Colonic mucosa (tissue), 4 donors: ENCODE results near the gene SUDS3. TPM values are rescaled to one million over a fixed set of nuclear protein-coding genes. Genes with fewer than 3 reads are reported as not detected.

Experiments
- DNase-seq: peaks from one replicate; pipeline ENCODE4 v3.0.0-alpha.2; 2020
- H3K27ac ChIP-seq: fragments of 200-600 bp; one replicate; pipeline ENCODE4 v1.8.0; 2021
- H3K27me3 ChIP-seq: fragments of 200-600 bp; one replicate; pipeline ENCODE4 v1.8.0; 2021
- H3K36me3 ChIP-seq: fragments of 200-600 bp; one replicate; pipeline ENCODE4 v1.8.0; 2021
- H3K4me1 ChIP-seq: fragments of 200-600 bp; one replicate; pipeline ENCODE4 v1.8.0; 2021; ENCODE audit warnings: mild to moderate bottlenecking
- H3K4me3 ChIP-seq: fragments of 200-600 bp; one replicate; pipeline ENCODE4 v1.8.0; 2021
- H3K9ac ChIP-seq, 2 donors: one replicate each; pipeline ENCODE4 v1.7.0; 2013; ENCODE audit warnings: control low read depth in 2 of 2, low read depth in 2 of 2, low read length in 2 of 2
- H3K9me3 ChIP-seq: fragments of 200-600 bp; one replicate; pipeline ENCODE4 v1.8.0; 2021
- intact Hi-C: fragments of 100-400 bp; cut with DNase I; formaldehyde crosslinking; loops from one replicate; pipeline ENCODE4 v1.14.1; 2022
- total RNA-seq, 2 donors: library from RNA; stranded (reverse); fragmentation: NEBNext Ultra II Directional in 1 of 2; extraction: Animal tissue kit (Norgen Biotek cat#: 25700) in 1 of 2; gene quantifications; one replicate each; pipeline ENCODE4 v1.2.1, GENCODE V29; 2021
- TF ChIP-seq, protein P1 (sequence below): fragments of 200-600 bp; IDR thresholded peaks from one replicate; pipeline ENCODE4 v1.8.0; 2022; ENCODE audit warnings: antibody characterized with exemption, mild to moderate bottlenecking
- donor health status: healthy.
- donor health status: DM: no; HTN: no; CAD: no.
- donor health status: DM: no; HTN: no; CAD: no.

SUDS3 gene
- total RNA-seq, 2 donors from 2014 or later, result 42.0 to 51.8 TPM

DNA sequence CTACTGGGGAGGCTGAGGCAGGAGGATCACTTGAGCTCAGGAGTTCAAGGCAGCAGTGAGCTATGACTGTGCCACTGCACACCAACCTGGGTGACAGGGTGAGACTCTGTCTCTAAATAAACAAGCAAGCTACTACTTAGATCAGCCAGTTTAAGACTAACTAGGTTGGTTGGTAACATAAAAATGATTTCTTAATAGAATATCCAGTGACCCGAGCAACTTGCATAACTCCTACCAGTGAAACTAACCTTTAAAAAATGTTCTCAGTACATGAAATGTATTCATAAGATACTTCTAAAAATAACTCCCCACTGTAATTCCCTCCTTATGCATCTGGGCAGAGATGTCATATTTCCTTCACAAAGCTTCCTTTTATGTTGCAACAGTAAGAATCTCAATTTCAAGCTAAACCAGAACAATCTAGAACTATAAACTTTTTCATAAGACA lies 19.5 kb upstream of the SUDS3 start:
- H3K36me3 ChIP-seq, result no peaks in the 10 kb centered on the region
- TF ChIP-seq, protein P1, sequence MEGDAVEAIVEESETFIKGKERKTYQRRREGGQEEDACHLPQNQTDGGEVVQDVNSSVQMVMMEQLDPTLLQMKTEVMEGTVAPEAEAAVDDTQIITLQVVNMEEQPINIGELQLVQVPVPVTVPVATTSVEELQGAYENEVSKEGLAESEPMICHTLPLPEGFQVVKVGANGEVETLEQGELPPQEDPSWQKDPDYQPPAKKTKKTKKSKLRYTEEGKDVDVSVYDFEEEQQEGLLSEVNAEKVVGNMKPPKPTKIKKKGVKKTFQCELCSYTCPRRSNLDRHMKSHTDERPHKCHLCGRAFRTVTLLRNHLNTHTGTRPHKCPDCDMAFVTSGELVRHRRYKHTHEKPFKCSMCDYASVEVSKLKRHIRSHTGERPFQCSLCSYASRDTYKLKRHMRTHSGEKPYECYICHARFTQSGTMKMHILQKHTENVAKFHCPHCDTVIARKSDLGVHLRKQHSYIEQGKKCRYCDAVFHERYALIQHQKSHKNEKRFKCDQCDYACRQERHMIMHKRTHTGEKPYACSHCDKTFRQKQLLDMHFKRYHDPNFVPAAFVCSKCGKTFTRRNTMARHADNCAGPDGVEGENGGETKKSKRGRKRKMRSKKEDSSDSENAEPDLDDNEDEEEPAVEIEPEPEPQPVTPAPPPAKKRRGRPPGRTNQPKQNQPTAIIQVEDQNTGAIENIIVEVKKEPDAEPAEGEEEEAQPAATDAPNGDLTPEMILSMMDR, result no peak
- no peak for DNase-seq
- H3K27ac ChIP-seq, result peak overlapping the region; percentile 18
- intact Hi-C loops, result no loop called here
- no peak overlapping the region for H3K9ac ChIP-seq
- no peaks in the 10 kb centered on the region for H3K9me3 ChIP-seq
- no peaks in the 10 kb centered on the region for H3K4me1 ChIP-seq
- H3K4me3 ChIP-seq, result no peak overlapping the region
- no peaks in the 10 kb centered on the region for H3K27me3 ChIP-seq

DNA sequence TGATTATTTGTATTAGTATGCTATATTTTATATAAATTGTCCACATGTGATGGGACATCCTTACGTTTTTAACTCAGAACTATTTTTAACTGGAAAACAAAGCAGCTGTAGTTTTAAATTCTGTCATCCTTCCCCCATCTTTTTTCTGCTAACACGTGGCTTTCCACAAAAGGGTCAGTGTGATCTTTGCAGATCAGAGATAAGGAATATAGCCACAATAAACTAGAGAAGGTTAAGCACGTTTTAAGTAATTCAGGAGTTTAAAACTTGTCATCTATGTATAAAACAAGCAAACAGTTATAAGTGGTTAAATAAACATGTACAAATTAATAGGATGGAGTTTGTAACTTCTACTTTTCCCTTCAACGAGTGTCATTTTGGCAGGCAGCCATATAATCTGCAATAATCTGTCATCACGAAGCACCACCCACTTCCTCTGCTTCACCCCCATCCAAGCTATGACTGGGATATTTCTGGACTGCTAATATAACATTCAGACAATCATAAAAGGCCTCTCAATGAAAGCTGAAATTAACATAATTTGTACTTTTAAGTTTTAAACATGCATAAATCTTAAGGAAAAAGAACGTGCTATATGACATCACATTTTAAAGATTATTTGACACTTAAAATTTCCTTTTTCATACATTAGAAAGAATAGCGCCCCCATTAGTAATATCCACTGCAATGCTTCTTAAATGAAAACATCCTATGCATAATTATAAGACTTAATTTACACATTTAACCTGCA lies 18.9 kb upstream of the SUDS3 start:
- Histone ChIP-seq H3K9ac (no peak overlapping the region), H3K27ac (peak overlapping the region; percentile 18), H3K27me3 (no peaks in the 10 kb centered on the region), H3K9me3 (no peaks in the 10 kb centered on the region), H3K4me3 (no peak overlapping the region), H3K4me1 (no peaks in the 10 kb centered on the region), H3K36me3 (no peaks in the 10 kb centered on the region)
- TF ChIP-seq, protein P1, result no peak
- peak; percentile 71 for DNase-seq
- intact Hi-C loops, result no loop called here

DNA sequence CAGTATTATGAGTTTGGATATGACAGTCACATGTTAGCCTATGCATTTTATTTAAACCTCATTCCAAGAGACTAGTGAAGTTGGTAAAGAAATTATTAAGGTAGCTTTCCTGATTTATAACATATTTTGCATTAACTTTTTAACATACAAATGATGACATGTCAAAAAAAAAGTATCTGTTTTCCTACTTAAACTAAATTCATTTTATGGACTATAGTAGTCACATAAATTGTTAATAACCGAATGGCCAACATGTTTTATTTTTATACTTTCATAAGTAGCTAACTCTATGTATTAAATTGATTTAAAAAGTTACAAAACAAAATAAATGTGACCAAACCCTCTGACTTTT lies 18.4 kb upstream of the SUDS3 start:
- Histone ChIP-seq H3K4me3 (peak overlapping the region; percentile 22), H3K4me1 (no peaks in the 10 kb centered on the region)

DNA sequence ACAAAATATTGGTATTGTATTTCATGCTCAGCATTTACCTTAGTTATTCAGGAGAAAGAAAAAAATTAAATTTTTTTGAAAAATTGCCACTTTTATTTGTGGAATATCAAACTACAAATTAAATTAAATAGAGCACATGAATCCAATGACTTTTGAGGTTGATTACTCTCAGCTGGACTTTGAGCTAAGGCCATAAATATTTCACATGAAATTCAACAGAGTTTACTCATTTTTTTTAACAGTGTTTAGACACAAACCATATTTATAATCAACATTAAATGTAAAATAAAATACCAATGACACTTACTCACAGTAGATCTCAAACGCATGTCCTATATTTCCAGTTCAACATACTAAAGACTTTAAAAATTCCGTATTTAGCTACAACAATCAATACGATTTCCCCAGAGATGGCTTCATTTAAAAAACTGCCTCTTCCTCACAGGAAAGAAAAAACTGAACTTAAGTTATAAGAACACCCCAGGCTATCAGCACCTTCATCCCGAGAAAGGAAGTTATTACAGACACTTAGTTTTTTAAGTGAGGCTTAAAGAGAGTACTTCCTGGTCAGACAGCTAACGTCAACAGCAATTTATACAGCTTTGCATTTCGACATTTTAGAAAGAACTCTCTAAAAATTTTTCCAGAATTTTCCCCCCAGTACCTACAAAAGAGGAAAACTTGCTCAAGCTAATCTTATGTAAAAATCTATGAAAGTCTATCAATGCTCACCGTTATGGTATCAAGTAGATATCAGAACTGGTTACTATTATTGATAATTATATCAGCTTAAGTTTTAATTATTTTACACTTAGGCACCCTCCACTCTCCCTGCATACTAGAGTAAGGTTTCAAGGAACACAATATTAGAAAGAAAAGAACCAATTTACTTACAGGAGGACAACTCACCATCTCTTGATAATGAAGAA lies 17.5 kb upstream of the SUDS3 start:
- peak overlapping the region in 1 of 2 donors; percentile 22 for H3K9ac ChIP-seq
- TF ChIP-seq, protein P1, result no peak
- no peak for DNase-seq
- H3K4me3 ChIP-seq, result peak overlapping the region; percentile 22
- H3K27me3 ChIP-seq, result no peaks in the 10 kb centered on the region
- intact Hi-C loops, result no loop called here
- H3K36me3 ChIP-seq, result no peaks in the 10 kb centered on the region
- H3K9me3 ChIP-seq, result no peaks in the 10 kb centered on the region
- H3K4me1 ChIP-seq, result no peaks in the 10 kb centered on the region
- peak overlapping the region; percentile 74 for H3K27ac ChIP-seq

More for the DNA sequence above, 18.4 kb upstream of the SUDS3 start:
- Histone ChIP-seq H3K27ac (peak overlapping the region; percentile 74), H3K36me3 (no peaks in the 10 kb centered on the region), H3K27me3 (no peaks in the 10 kb centered on the region), H3K9ac (no peak overlapping the region), H3K9me3 (no peaks in the 10 kb centered on the region)
- TF ChIP-seq, protein P1, result no peak
- intact Hi-C loops, result no loop called here
- DNase-seq, result no peak

DNA sequence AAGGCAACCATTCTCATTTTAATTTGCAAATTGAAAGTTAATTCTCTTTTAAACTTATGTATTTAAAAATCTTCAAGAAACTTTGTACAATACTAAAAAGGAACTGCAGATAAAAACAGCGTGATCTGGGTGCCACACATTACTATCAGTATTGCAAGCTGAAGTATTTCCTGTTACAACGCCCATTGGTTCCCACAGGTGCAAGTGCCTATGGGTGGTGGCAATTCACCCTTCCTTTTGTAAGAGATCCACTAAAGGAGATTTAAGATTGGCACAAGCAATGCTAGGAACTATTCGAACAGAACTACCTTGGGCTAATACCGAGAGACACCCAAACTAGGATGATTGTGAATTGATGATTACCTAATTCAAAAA lies 16.8 kb upstream of the SUDS3 start:
- peak; percentile 60 for DNase-seq
- H3K36me3 ChIP-seq, result no peaks in the 10 kb centered on the region
- peak overlapping the region in 1 of 2 donors; percentile 22 for H3K9ac ChIP-seq
- no peaks in the 10 kb centered on the region for H3K4me1 ChIP-seq
- H3K27me3 ChIP-seq, result no peaks in the 10 kb centered on the region
- H3K4me3 ChIP-seq, result peak overlapping the region; percentile 22
- H3K9me3 ChIP-seq, result no peaks in the 10 kb centered on the region
- TF ChIP-seq, protein P1, result no peak
- intact Hi-C loops, result no loop called here
- peak overlapping the region; percentile 74 for H3K27ac ChIP-seq
